Prostate gland (tissue), 2 donors: ENCODE data around the gene SEMA3A. TPM values are rescaled to one million over a fixed set of nuclear protein-coding genes. Genes with fewer than 3 reads are reported as not detected.
"Not testable (repeated sequence)": the region's sequence is repeated elsewhere in the genome, so short reads cannot be mapped to it uniquely, and the experiment has no call there.

Source experiments
- DNase-seq: peaks from one replicate; pipeline ENCODE4 v3.0.0-alpha.2; 2019; ENCODE audit warnings: low spot score
- H3K27ac ChIP-seq, 2 donors: fragments of 200-600 bp; sonication (generic); 2 replicates each; pipeline ENCODE4 v1.5.1; 2017 to 2019
- H3K27me3 ChIP-seq: fragments of 200-600 bp; sonication (generic); replicated peaks from 2 replicates; pipeline ENCODE4 v1.5.1; 2019; ENCODE audit not compliant: insufficient read depth
- H3K36me3 ChIP-seq, 2 donors: fragments of 200-600 bp; sonication (generic); 1 replicate in 1 of 2; 2 replicates in 1 of 2; pipeline versions ENCODE4 v1.5.1 to v1.8.1; 2017 to 2019
- H3K4me1 ChIP-seq: fragments of 200-600 bp; sonication (generic); replicated peaks from 2 replicates; pipeline ENCODE4 v1.5.1; 2019
- H3K4me3 ChIP-seq, 2 donors: fragments of 200-600 bp; sonication (generic); 2 replicates each; pipeline ENCODE4 v1.5.1; 2017 to 2019
- H3K9me3 ChIP-seq: fragments of 200-600 bp; sonication (generic); 2 replicates; pipeline ENCODE4 v1.5.1; 2017
- POLR2A ChIP-seq: fragments of 450-650 bp; IDR thresholded peaks from one replicate; pipeline ENCODE4 v1.6.1; 2016; ENCODE audit warnings: antibody characterized with exemption, mild to moderate bottlenecking
- POLR2AphosphoS5 ChIP-seq: sonication (generic); formaldehyde crosslinking; IDR thresholded peaks from one replicate; pipeline ENCODE4 v1.6.1; 2017; ENCODE audit warnings: antibody characterized with exemption
- WGBS: methylation state at CpG from one replicate; pipeline ENCODE4 v1.1.5; 2018; 5-methylcytosine and 5-hydroxymethylcytosine counted together
- intact Hi-C: fragments of 100-400 bp; cut with DNase I; formaldehyde crosslinking; loops from one replicate; pipeline ENCODE4 v1.14.2; 2022
- total RNA-seq, 2 donors: library from RNA; depleted of rRNA; stranded (reverse); fragments of >200 nt; gene quantifications; one replicate each; pipeline ENCODE4 v1.1.0, GENCODE V29; 2016
- TF ChIP-seq, protein P1 (sequence below), 4 experiments: fragments of 200-600 bp in 2 of 4; fragments of 450-650 bp in 2 of 4; sonication (generic) in 2 of 4; IDR thresholded peaks; 1 replicate in 3 of 4; 2 replicates in 1 of 4; pipeline ENCODE4 v1.5.1; 2016 to 2019; ENCODE audit warnings: antibody characterized with exemption in 4 of 4, mild to moderate bottlenecking in 2 of 4, moderate library complexity in 2 of 4

SEMA3A gene
- total RNA-seq, 2 donors from 2014 or later = 1.6 to 1.9 TPM

GRCh38 chr7:84224505-84224904, 29.9 kb upstream of the SEMA3A start:
- Histone ChIP-seq H3K27ac (no peak overlapping the region), H3K4me1 (no peaks in the 10 kb centered on the region), H3K4me3 (no peak overlapping the region), H3K36me3 (no peaks in the 10 kb centered on the region), H3K9me3 (no peaks in the 10 kb centered on the region), H3K27me3 (no peaks in the 10 kb centered on the region)
- intact Hi-C loops = no loop called here
- no peak for TF ChIP-seq POLR2A
- TF ChIP-seq, protein P1, sequence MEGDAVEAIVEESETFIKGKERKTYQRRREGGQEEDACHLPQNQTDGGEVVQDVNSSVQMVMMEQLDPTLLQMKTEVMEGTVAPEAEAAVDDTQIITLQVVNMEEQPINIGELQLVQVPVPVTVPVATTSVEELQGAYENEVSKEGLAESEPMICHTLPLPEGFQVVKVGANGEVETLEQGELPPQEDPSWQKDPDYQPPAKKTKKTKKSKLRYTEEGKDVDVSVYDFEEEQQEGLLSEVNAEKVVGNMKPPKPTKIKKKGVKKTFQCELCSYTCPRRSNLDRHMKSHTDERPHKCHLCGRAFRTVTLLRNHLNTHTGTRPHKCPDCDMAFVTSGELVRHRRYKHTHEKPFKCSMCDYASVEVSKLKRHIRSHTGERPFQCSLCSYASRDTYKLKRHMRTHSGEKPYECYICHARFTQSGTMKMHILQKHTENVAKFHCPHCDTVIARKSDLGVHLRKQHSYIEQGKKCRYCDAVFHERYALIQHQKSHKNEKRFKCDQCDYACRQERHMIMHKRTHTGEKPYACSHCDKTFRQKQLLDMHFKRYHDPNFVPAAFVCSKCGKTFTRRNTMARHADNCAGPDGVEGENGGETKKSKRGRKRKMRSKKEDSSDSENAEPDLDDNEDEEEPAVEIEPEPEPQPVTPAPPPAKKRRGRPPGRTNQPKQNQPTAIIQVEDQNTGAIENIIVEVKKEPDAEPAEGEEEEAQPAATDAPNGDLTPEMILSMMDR (IDR thresholded peaks at IDR 0.05) = no peak
- no peak for DNase-seq
- WGBS = 88% methylated on average over 2 of the region's 2 CpGs

DNA sequence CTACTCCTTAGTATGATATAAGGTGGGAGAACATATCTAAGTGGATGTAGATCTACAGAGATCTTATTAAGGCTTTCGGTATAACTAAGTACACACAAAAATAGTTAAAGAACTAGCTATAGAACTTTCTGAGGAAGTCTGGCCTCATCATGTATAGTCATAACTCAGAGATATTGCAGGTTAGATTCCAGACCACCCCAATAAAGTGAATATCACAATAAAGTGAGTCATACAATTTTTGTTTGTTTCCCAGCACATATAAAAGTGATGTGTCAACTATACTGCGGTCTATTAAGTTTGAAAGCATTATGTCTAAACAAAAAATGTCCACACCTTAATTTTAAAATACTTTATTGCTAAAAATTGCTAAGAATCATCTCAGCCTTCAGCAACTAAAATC, 24.7 kb upstream of the SEMA3A start:
- Histone ChIP-seq H3K4me1 (no peaks in the 10 kb centered on the region), H3K27ac (no peak overlapping the region), H3K4me3 (no peak overlapping the region), H3K27me3 (no peaks in the 10 kb centered on the region), H3K36me3 (no peaks in the 10 kb centered on the region), H3K9me3 (no peaks in the 10 kb centered on the region)
- DNase-seq = no peak
- WGBS = 82% methylated on average over 2 of the region's 2 CpGs
- intact Hi-C loops = no loop called here
- no peak for TF ChIP-seq POLR2A
- TF ChIP-seq POLR2AphosphoS5 = no peak
- TF ChIP-seq, protein P1 (IDR thresholded peaks at IDR 0.05) = no peak

DNA sequence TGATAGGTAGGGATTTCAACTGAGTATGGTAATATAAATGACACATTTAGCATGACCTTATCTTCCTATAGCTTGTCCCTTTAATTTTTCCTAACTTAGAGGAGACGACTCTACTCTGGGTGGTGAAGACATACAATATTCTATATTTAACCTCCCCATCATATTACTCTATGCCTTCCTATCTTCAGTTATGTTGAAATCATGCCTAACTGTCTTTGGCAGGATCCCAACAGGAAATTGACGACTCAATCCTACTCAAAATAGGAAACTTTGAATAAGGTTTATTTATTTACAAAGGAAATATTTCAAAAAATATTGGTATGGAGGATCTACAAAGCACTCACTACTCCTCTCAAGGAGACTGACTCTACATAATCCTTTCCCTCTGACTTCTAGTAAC, 24.1 kb upstream of the SEMA3A start:
- whole genome bisulfite sequencing = 47% methylated on average over 2 of the region's 2 CpGs
- H3K4me3 ChIP-seq = no peak overlapping the region
- no peaks in the 10 kb centered on the region for H3K4me1 ChIP-seq
- intact Hi-C loops = no loop called here
- no peak overlapping the region for H3K27ac ChIP-seq
- DNase-seq = no peak
- TF ChIP-seq, protein P1 (IDR thresholded peaks at IDR 0.05) = no peak
- H3K9me3 ChIP-seq = no peaks in the 10 kb centered on the region
- H3K27me3 ChIP-seq = no peaks in the 10 kb centered on the region
- no peaks in the 10 kb centered on the region for H3K36me3 ChIP-seq

DNA sequence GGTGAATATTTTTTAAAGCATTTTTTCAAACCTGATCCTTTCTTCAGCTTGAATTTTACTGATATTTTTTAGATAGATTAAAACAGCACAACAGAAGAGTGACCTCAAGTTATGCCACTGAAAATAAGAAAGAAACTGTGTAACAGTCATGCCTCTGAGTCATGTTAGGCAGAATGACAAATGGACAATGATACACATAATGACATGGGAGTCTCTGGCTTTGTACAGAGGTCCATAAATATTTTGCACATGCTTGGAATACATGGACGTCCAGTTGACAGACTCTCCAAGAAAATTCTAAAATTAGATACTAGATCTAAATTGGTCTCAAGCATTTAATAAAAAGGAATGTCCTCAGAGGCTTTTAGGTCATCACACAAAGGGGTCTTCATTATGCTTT, 21.9 kb upstream of the SEMA3A start:
- 70% methylated on average over 1 of the region's 1 CpG for WGBS
- no peaks in the 10 kb centered on the region for H3K9me3 ChIP-seq
- H3K36me3 ChIP-seq = no peaks in the 10 kb centered on the region
- TF ChIP-seq POLR2A = no peak
- TF ChIP-seq, protein P1 (IDR thresholded peaks at IDR 0.05) = no peak
- H3K27me3 ChIP-seq = no peaks in the 10 kb centered on the region
- no peak overlapping the region for H3K4me3 ChIP-seq
- no peak for DNase-seq
- intact Hi-C loops = no loop called here
- H3K27ac ChIP-seq = no peak overlapping the region
- no peaks in the 10 kb centered on the region for H3K4me1 ChIP-seq

- H3K27me3 ChIP-seq, H3K4me1 ChIP-seq, H3K9me3 ChIP-seq, H3K27ac ChIP-seq, intact Hi-C loops, DNase-seq, H3K4me3 ChIP-seq, H3K36me3 ChIP-seq: not testable (repeated sequence)
- WGBS = 94% methylated on average over 6 of the region's 6 CpGs
Measured at GRCh38 chr7:84214757-84215156, 20.2 kb upstream of the SEMA3A start.

GRCh38 chr7:84210301-84210700, 15.7 kb upstream of the SEMA3A start:
- TF ChIP-seq, protein P1 (IDR thresholded peaks at IDR 0.05) = no peak
- intact Hi-C loops = no loop called here
- 82% methylated on average over 3 of the region's 3 CpGs for WGBS
- Histone ChIP-seq H3K36me3 (no peaks in the 10 kb centered on the region), H3K4me1 (no peaks in the 10 kb centered on the region), H3K27ac (no peak overlapping the region), H3K9me3 (no peaks in the 10 kb centered on the region), H3K27me3 (no peaks in the 10 kb centered on the region), H3K4me3 (no peak overlapping the region)
- DNase-seq = no peak
